GM18526 (cell line): ENCODE data around the gene KLF18.

Source experiments
- POLR2A ChIP-seq: IDR thresholded peaks from 3 replicates; pipeline ENCODE4 v1.6.1; 2011; ENCODE audit not compliant: insufficient read length; ENCODE audit errors: extremely low read depth

KLF18 gene

GRCh38 chr1:44141531-44141930, at the start of gene KLF18:
TSS of gene KLF18 (minus strand) at chr1:44141631. CDS start at chr1:44141631, 0 bp downstream.
- no peak for TF ChIP-seq POLR2A

DNA sequence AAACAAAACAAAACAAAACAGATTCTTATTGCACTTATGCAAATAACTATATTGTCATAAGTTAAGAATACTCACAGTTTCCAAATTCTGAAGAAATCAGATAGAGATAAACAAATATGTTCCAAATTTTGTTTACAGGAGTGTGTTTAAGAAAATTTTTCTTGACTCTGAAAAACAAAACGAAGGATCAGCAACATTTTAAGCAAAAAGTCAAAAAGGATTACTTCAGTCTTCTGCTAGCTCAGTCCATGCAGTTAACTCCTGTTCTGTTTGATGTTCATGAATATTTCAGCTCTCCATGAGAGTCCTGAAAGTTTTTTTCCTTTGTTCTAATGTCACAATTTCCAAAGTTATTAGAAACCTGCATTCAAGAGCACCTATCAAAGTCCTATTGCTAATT, 33.2 kb upstream of the KLF18 start:
- no peak for TF ChIP-seq POLR2A

DNA sequence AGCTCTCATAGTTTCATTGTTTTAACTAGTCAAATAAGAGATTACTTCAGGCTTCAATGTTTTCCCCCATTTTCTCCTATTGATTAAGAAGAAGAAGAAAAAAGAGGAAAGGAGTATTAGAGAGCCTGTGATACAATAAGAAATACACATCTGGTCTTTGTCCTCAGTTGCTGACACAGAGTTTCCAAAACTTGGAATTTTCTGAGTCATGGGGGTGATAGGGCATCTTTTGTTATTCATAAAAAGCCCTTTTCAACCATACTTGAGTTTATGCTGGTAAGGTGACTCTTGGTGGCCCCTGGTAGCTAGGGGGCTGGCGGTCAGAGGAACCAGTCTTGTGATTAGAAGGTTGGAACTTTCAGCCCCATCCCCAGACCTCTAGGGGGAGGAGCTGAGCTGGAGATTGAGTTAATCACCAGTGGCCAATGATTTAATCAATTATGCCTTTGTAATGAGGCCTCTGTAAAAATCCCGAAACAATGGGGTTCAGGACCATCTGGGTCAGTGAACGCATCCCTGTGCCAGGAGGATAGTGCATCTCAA, 28.9 kb upstream of the KLF18 start:
- TF ChIP-seq POLR2A = no peak

- no peak for TF ChIP-seq POLR2A
These were observed 27.2 kb upstream of the KLF18 start for GRCh38 chr1:44168520-44169098.

GRCh38 chr1:44161546-44161945, 20.1 kb upstream of the KLF18 start:
- TF ChIP-seq POLR2A = no peak

GRCh38 chr1:44158871-44159270, 17.4 kb upstream of the KLF18 start:
- no peak for TF ChIP-seq POLR2A

- TF ChIP-seq POLR2A = no peak
These were observed 16.5 kb upstream of the KLF18 start for GRCh38 chr1:44157903-44158302.

DNA sequence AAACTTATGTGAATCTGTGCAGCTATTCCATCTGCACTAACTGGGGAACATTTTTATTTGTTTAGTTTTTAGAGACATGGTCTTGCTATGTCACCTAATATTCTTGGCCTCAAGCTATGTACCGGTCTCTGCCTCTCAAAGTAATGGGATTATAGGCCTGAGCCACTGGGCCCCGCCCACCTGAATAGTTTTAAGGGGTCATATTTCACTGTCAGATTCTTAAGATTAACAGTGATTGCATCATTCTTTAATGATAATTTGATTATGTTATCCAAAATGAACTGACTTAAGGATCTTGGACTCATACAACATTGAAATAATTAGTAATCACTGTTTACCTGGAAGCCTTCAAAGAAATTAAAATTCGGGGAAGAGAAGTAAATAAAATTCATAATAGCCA, 12.6 kb upstream of the KLF18 start:
- TF ChIP-seq POLR2A = no peak

DNA sequence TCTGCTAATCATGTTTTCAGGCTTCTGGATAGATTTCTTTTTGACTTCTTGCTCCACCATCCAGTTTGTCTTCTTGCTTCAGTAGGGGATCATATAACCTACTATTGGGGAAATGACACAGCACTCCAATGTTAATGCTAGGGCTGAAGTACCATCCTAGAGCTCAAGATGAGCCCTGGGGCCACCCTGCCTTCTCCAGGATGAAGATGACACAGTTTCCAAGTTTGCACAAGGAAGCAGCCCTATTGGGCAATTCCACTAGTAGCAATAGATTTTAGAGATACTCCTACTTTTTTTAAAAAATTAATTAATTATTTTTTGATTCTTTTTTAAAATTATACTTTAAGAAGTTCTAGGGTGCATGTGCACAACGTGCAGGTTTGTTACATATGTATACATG, 11.3 kb upstream of the KLF18 start:
- TF ChIP-seq POLR2A = no peak

GRCh38 chr1:44151808-44152207, 10.4 kb upstream of the KLF18 start:
- no peak for TF ChIP-seq POLR2A

DNA sequence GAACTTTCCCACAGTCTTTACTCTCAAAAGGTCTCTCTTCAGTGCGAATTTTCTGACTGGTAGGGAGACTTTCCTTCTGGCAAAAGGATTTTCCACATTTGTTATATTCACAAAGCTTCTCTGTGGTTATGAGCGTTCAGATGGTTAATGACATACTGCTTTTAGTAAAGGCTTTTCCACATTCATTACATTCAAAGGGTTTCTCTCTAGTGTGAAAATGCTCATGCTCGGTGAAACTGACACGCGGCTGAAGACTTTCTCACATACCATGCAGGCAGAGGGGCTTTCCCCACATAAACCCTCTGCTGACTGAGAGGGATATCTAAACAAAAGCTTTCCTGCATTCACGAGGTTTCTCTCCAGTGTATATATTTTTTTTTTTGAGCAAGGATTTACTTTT, 9.9 kb upstream of the KLF18 start:
- no peak for TF ChIP-seq POLR2A

DNA sequence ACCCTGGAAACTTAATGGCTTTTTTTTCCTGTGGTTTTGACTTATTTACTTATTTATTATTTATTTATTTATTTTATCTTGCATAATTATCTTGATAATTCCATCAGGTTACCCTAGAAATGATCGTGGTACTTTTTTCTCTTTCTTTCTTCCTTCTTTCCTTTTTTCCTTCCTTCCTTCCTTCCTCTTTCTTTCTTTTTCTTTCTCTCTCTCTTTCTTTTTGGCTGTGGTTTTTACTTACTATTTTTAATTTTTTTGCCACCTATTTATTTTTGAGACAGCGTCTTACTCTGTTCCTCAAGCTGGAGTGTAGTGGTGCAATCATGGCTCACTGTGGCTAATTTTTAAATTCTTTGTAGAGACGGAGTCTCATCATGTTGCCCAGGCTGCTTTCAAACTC, 6.2 kb upstream of the KLF18 start:
- no peak for TF ChIP-seq POLR2A

GRCh38 chr1:44146536-44147361, 5.3 kb upstream of the KLF18 start:
- TF ChIP-seq POLR2A = no peak

DNA sequence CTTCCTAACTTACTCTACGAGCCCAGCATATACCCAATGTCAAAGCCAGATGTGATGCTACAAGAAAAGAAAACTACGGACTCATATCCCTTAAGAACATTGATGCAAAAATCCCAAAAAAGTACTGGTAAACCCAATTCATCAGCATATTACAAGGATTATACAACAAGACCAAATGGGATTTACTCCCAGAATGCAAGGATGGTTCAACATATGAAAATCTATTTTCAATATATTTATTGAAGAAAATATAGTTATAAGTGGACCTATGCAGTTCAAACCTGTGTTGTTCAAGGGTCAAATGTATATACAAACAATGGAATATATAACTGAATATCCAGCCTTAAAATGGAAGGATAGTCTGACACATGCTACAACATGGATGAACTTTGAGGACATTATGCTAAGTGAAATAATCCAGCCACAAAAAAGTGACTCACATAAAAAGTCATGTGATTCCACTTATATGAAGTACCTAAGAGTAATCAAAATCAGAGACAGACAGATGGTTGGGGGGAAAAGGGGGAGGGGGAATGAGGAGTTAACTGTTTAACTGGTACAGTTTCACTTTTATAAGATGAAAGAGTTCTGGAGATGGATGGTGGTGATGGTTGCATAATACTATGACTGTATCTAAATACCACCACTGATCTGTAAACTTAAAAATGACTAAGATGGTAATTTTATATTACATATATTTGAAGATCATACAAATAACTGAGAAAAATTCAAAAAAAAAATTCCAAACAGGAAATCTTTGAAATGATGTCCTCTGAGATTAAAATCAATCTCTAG, 3.7 kb upstream of the KLF18 start:
- no peak for TF ChIP-seq POLR2A

DNA sequence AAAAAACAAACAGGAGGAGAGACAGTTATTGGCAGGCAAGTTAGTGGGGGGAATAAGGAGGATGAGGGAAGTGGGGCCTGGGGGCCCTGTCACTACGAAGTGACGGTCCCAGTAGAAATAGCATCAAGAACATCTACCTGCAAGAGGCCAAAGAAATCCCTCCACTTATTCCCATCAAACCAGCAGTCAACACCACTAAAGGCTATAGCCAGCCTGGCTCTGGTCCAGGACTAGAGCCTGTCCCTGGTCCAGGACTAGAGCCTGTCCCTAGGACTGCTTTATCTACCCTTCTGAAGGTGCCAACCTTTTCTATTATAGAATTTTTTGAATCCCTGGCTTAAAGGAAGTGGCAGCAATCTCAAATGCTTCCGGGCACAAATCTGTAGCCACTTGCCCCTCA, 3.2 kb downstream of the KLF18 start:
- no peak for TF ChIP-seq POLR2A

DNA sequence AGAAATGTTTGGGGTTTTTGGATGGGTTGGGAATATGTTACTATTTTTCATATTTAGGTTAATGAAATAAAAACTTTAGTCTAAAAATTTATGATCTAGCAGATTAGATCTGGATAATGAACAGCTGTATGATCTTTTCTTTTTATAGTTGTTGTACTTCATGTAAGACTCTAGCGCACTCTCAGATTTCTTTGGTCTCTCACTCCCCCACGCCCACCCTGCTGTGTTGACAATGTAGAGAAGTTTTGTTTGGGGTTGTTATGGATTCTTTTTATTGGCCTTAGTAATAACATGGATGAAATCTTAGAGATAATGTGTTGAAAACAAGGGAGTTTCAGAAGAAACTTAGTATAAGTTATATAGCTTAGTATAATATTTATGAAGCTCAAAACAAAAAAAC, 5.5 kb downstream of the KLF18 start:
- TF ChIP-seq POLR2A = no peak
